HG03060 (cell line): ENCODE data around the gene LBX1.

ENCODE experiments used
- ATAC-seq: cut with Tn5 transposase; IDR thresholded peaks from one replicate; pipeline ENCODE4 v1.9.1; 2021; ENCODE audit warnings: low read depth, moderate number of reproducible peaks; ENCODE audit not compliant: unreplicated experiment

LBX1 gene

GRCh38 chr10:101244321-101245050 is 15.2 kb upstream of the LBX1 start:
- no peak for ATAC-seq

DNA sequence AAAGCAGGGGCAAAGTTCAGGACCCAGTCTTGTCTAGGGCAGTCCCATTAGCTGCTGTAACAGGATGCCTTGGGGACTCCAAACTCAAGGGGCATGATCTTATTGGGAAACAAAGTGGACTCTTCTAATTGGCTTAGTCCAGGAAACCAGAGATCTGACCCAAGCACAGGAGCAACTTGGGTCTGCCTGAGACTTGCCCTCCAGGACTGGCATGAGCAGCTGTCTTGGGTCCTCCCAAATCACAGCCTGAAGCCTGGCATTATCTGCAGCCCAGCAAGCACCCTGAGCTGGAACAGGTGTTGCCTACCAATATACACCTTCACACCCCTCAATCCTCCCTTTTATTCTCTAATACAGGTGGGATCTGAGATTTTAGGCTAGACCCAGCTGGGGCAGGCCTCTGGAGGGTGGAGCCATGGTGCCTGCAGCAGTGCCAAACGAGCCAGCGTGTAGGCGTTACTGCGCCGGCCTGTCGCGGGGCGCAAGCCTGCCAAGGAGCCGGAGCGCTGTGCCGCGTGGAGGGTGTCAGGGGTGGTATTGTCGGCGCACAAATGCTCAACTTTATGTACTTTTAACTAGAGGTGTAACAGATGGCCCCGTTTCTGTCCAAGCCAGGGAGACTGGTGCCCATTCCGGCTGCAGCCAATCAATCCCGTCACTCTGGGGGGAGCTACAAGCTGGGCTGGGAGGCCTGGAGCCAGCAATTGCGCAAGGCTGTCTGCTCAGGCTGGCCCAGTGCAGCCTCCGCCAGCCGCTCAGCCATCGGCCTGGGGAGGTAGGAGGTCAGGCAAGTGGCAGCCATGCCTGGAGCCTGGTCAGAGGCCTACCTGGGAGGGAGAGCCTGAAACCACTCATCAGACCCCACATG is 12.8 kb upstream of the LBX1 start:
- ATAC-seq: no peak

- ATAC-seq: no peak
Observed at GRCh38 chr10:101238732-101239105, 9.5 kb upstream of the LBX1 start.

DNA sequence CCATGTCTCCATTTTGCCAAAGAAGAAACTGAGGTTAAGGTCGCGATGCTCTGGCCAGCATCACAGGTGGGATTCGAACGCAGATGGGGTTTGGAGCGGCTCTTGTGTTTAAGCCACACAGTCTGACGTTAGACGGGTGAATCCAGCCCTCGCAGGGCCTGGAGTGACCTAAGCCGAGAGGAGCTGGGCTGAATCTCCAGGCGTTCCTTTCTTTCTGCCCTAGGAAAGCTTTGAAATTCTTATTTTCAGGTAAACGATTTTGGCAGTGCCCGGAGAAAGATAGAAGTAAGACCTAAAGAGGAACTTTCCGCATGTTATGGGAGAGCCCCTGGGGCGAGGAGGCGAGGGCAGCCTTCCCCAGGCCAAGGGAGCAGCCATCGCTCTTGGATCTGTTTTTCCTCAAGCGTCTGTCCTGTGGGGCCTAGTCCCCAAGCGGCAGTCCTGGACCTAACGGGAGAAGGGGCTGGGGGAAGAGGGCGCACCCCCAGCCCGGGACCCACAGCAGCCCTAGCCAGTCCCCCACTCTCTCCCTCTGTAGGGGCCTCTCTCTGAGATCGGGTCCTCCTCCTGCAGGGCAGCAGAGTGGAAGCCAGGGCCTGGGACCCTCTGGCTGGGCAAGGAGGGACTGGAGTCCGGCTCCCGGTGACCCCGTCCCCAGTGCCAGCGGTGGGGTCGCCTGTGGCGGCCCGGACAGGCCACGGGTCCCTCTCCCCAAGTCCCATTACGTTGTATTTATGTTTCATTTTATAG is 8.9 kb upstream of the LBX1 start:
- ATAC-seq: no peak

- no peak for ATAC-seq
Observed at GRCh38 chr10:101237081-101237981, 8.1 kb upstream of the LBX1 start.

DNA sequence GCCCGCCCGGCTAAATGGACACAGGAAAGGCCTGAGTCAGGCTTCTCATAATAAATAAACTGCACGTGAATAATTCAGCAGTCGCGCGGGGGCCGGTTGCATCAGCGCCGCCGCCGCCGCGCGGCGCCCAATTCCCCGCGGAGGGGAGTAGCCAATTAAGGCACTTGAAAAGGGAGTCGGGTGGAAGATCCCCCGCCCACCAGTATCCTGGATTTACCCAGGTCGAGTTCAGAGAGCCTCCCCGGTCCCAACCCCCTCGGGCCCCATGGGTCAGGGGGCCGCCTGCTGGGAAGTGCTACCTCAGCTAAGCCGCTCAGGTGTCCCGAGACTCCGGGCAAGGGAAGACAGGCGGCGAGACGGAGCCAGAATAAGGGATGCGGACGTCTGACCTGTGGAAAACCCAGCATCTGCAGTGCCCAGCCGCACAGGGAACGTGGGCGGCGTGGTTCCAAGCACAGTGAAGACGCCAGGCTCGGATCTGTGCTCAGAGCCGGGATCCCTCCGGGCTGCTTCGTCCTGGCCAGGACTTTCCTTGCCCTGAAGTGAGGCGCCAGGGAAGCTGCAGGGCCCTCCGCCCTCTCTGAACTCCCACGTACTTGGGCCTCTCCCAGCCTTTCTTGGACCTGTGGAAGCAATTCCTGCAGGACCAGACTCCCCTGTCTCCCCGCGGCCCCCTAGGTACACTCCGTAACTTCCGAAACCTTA is 7.3 kb upstream of the LBX1 start:
- no peak for ATAC-seq

DNA sequence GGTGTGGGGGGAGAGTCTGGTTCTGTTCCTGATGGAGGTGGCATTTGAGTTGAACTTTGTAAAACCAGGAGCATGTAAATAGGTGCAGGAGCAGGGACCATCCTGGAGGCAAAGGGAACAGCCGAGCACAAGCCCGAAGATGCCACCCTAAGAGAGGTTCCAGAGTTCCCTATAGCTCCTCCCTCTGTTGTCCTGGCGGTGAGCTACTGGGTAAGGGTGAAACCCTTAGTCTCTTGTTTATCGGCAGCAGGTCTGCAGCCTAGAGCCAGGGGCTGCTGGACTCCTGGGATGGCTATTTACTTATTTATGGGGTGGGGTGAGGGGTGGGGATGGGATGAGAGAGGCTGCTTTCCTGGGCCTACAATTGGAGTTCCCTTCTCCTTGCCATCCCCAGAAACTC is 6.5 kb upstream of the LBX1 start:
- ATAC-seq: no peak

DNA sequence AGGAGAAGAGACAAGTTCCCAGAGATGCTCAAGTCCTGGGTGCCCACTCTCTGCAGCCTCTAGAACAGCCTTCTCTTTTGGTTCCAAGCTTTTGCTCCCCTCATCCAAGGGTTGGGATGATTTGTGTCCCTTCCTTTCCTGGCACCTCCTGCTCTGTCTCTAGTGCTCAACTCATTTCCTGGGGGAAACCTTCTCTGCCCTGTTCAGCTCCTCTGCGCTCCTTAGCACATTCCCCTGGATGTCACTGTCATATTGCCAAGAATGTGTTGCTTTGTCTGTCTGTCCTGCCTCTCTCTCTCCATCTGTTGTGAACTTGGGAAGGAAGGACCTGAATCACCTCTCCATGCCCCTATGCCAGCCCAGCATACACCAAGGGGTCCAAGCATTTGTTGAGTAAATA is 5.1 kb upstream of the LBX1 start:
- ATAC-seq: no peak

DNA sequence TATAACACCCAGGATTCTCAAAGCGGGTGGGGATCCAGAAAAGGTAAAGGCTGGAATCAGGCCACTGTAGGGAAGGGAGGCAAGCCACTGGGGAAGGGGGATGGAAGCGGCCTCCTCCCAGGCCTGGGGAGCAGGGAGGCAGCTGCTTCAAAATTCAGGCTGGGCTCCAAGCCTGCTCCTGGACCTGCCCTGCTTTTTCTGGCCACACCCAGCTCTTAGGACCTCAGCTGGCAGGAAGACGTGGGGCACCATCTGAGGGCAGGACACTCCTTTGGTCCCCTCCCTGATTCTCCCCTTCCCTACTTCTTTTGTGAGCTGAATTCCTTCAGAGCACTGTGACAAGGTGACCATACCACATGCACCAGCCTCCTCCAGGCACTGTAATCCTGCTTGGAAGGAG is 4.6 kb upstream of the LBX1 start:
- no peak for ATAC-seq

DNA sequence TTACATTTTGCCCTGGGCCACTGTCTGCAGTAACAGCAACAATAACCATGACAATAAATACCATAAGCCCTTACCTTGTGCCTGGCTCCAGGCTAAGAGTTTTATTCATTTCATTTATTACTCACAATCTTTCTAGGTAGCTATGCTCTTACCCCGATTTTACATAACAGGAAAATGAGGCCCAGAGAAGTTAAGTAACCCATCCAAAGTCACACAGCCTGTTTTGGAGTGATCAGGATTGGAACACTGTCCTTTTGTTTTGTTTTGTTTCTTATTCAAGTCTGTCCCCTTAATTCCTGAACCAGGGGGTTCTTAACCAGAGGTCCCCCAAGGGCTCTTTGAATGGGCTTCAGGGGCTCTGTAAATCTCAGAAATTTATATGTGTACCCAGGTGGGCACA is 4.2 kb upstream of the LBX1 start:
- ATAC-seq: no peak

GRCh38 chr10:101231912-101232689 is 2.8 kb upstream of the LBX1 start:
- no peak for ATAC-seq

- ATAC-seq: no peak
Observed at GRCh38 chr10:101231092-101231491, 1.8 kb upstream of the LBX1 start.

DNA sequence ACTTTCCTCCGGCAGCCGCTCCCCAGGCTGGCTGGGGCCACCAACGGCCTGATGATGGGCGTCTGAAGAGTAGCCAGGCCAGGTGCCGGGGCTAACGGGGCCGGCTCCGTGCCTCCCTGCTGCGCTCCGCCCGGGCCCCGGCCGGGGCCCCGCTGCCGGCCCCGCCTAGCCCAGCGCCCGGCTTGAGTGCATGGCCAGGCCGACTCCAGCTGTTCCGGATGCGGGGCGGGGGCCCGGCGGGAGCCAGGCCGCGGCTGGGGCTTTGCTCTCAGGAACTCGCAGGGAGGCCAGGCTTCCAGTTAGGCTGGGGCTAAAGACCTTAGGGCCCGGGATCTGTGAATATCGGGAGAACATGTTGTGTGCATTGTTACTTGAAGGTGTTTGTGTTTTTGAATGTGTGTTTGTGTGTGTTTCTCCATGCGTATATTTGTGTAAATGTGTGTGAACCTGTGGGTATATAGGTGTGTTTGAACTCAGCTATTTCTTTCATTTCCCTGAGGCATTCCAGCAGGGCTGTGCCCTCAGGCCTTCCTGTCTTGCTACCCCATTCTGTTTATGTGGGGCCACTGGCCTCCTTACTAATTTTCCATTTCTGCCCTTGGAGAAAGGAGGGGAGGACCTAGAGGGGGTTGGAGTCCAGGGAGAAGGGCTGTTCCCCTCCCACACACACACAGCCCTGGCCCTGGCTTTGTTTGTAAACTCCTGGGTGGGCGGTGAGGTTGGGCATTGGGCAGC is 1.1 kb upstream of the LBX1 start:
- no peak for ATAC-seq

DNA sequence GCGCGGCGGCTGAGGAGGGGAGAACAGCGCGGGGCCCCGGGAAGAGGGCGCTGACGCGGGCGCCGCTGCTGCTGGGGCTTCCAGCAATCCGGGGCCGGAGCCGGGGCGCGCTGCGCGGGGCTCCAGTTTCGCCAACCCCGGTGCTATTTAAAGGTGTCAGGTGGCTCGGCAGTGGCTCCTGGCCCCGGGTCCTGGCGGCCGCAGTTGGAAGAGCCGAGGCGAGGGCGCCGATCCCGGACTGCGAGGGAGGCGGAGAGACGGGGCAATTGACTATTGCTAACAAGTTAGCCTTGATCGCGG is 347 bp downstream of the LBX1 start:
- ATAC-seq: no peak

- no peak for ATAC-seq
Observed at GRCh38 chr10:101228153-101228965, 904 bp downstream of the LBX1 start.

- no peak for ATAC-seq
Observed at GRCh38 chr10:101227429-101228152, 1.7 kb downstream of the LBX1 start.
